Omental fat pad (tissue), 4 donors: ENCODE results near the gene DMKN. TPM values are rescaled to one million over a fixed set of nuclear protein-coding genes. Genes with fewer than 3 reads are reported as not detected.

Experiments
- ATAC-seq: fragments of 150-250 bp; one replicate; pipeline ENCODE4 v1.9.1; 2016; ENCODE audit warnings: mild to moderate bottlenecking, moderate library complexity; ENCODE audit not compliant: low FRiP score
- DNase-seq: peaks from one replicate; pipeline ENCODE4 v3.0.0-alpha.2; 2019; ENCODE audit warnings: low spot score
- CTCF ChIP-seq, 3 donors: fragments of 450-650 bp; IDR thresholded peaks; one replicate each; pipeline ENCODE4 v1.5.1; 2016 to 2017; ENCODE audit warnings: antibody characterized with exemption in 3 of 3, mild to moderate bottlenecking in 3 of 3, moderate library complexity in 2 of 3
- total RNA-seq, 4 donors: library from RNA; depleted of rRNA; stranded (reverse); fragments of >200 nt; gene quantifications; one replicate each; pipeline ENCODE4 v1.1.0, GENCODE V29; 2016

Gene DMKN
- total RNA-seq, 4 donors from 2014 or later = 2.8 to 48.9 (median 33.8) TPM

- no peak for TF ChIP-seq CTCF (IDR thresholded peaks at IDR 0.05)
- no peak for DNase-seq
- no peak for ATAC-seq
Observed at GRCh38 chr19:35522745-35523327, 9.4 kb upstream of the DMKN start.

GRCh38 chr19:35521124-35521743 is 7.8 kb upstream of the DMKN start:
- DNase-seq = no peak
- no peak for ATAC-seq
- no peak for TF ChIP-seq CTCF (IDR thresholded peaks at IDR 0.05)

GRCh38 chr19:35519291-35519690 is 5.8 kb upstream of the DMKN start:
- no peak for TF ChIP-seq CTCF (IDR thresholded peaks at IDR 0.05)
- DNase-seq (no peak), ATAC-seq (no peak)

- no peak for DNase-seq
- no peak for ATAC-seq
- TF ChIP-seq CTCF (IDR thresholded peaks at IDR 0.05) = no peak
Observed at GRCh38 chr19:35518313-35518712, 4.9 kb upstream of the DMKN start.

GRCh38 chr19:35517342-35517741 is 3.9 kb upstream of the DMKN start:
- TF ChIP-seq CTCF (IDR thresholded peaks at IDR 0.05) = no peak
- no peak for ATAC-seq
- DNase-seq = no peak

- no peak for TF ChIP-seq CTCF (IDR thresholded peaks at IDR 0.05)
- no peak for DNase-seq
- ATAC-seq = no peak
Observed at GRCh38 chr19:35516310-35516709, 2.9 kb upstream of the DMKN start.

- ATAC-seq (peak; percentile 68), DNase-seq (no peak)
- TF ChIP-seq CTCF (IDR thresholded peaks at IDR 0.05) = no peak
Observed at GRCh38 chr19:35514282-35514809, 897 bp upstream of the DMKN start.
